Esophagus muscularis mucosa (tissue), 4 donors: ENCODE results near the gene GUCY2C. TPM values are rescaled to one million over a fixed set of nuclear protein-coding genes. Genes with fewer than 3 reads are reported as not detected.

Experiments used
- DNase-seq: peaks from one replicate; pipeline ENCODE4 v3.0.0-alpha.2; 2017; ENCODE audit errors: extremely low spot score
- H3K27ac ChIP-seq, 4 donors: fragments of 200-600 bp; sonication (generic); replicated peaks in 1 of 4; 1 replicate in 3 of 4; 2 replicates in 1 of 4; pipeline ENCODE4 v1.5.1; 2016 to 2019; ENCODE audit warnings: mild to moderate bottlenecking in 1 of 4
- H3K27me3 ChIP-seq, 4 donors: fragments of 200-600 bp; sonication (generic); one replicate each; pipeline versions ENCODE4 v1.5.1 to v1.6.0; 2016 to 2019
- H3K36me3 ChIP-seq, 4 donors: fragments of 200-600 bp; sonication (generic); one replicate each; pipeline ENCODE4 v1.5.1; 2016 to 2019
- H3K4me1 ChIP-seq, 4 donors: fragments of 200-600 bp; sonication (generic); one replicate each; pipeline ENCODE4 v1.5.1; 2016 to 2019
- H3K4me3 ChIP-seq, 4 donors: fragments of 200-600 bp; sonication (generic); 1 replicate in 2 of 4; 2 replicates in 2 of 4; pipeline ENCODE4 v1.5.1; 2016 to 2019; ENCODE audit warnings: mild to moderate bottlenecking in 4 of 4, moderate library complexity in 1 of 4
- H3K9me3 ChIP-seq, 4 donors: fragments of 200-600 bp; sonication (generic); 1 replicate in 3 of 4; 2 replicates in 1 of 4; pipeline ENCODE4 v1.5.1; 2016 to 2019
- CTCF ChIP-seq, 3 experiments: fragments of 200-600 bp in 2 of 3; fragments of 450-650 bp in 1 of 3; sonication (generic) in 2 of 3; IDR thresholded peaks; one replicate each; pipeline ENCODE4 v1.5.1; 2017 to 2019; ENCODE audit warnings: antibody characterized with exemption in 3 of 3, mild to moderate bottlenecking in 2 of 3, moderate library complexity in 1 of 3
- EP300 ChIP-seq: sonication (generic); formaldehyde crosslinking; IDR thresholded peaks from one replicate; pipeline ENCODE4 v1.6.1; 2017; ENCODE audit warnings: antibody characterized with exemption
- POLR2A ChIP-seq: fragments of 450-650 bp; IDR thresholded peaks from one replicate; pipeline ENCODE4 v1.6.1; 2017; ENCODE audit warnings: antibody characterized with exemption, moderate library complexity, mild to moderate bottlenecking, low read depth
- POLR2AphosphoS5 ChIP-seq, 2 donors: sonication (generic); formaldehyde crosslinking; IDR thresholded peaks; one replicate each; pipeline ENCODE4 v1.6.1; 2017; ENCODE audit warnings: antibody characterized with exemption in 2 of 2
- WGBS: methylation state at CpG from one replicate; pipeline ENCODE4 v1.1.5; 2018; 5-methylcytosine and 5-hydroxymethylcytosine counted together
- intact Hi-C: fragments of 100-400 bp; cut with DNase I; formaldehyde crosslinking; loops from one replicate; pipeline ENCODE4 v1.15.1; 2023
- total RNA-seq, 4 donors: library from RNA; depleted of rRNA; stranded (reverse); fragments of >200 nt; gene quantifications; one replicate each; pipeline versions ENCODE4 v1.1.0 to v1.2.1, GENCODE V29; 2016

Gene GUCY2C
- total RNA-seq, 4 donors from 2014 or later = not detected

- no peak for TF ChIP-seq EP300
- TF ChIP-seq POLR2A = no peak
- TF ChIP-seq CTCF (IDR thresholded peaks at IDR 0.05) = no peak
- no peak for TF ChIP-seq POLR2AphosphoS5 (IDR thresholded peaks at IDR 0.05)
- Histone ChIP-seq H3K27me3 (no peaks in the 10 kb centered on the region), H3K36me3 (no peaks in the 10 kb centered on the region), H3K4me3 (no peak overlapping the region), H3K9me3 (no peaks in the 10 kb centered on the region), H3K4me1 (peaks cover 0 to 5% (median 0%) of the 10 kb centered on the region in 4 donors), H3K27ac (no peak overlapping the region)
- no peak for DNase-seq
- WGBS = 85% methylated on average over 8 of the region's 8 CpGs
- intact Hi-C loops = no loop called here
Measured at GRCh38 chr12:14576896-14577295, 119.5 kb downstream of the GUCY2C start.

GRCh38 chr12:14575585-14575984 lies 120.8 kb downstream of the GUCY2C start:
- Histone ChIP-seq H3K4me1 (peaks cover 0 to 5% (median 0%) of the 10 kb centered on the region in 4 donors), H3K9me3 (no peaks in the 10 kb centered on the region), H3K36me3 (no peaks in the 10 kb centered on the region), H3K27ac (no peak overlapping the region), H3K27me3 (no peaks in the 10 kb centered on the region), H3K4me3 (no peak overlapping the region)
- TF ChIP-seq CTCF (IDR thresholded peaks at IDR 0.05) (no peak), EP300 (no peak), POLR2A (no peak), POLR2AphosphoS5 (IDR thresholded peaks at IDR 0.05) (no peak)
- 88% methylated on average over 1 of the region's 1 CpG for WGBS
- DNase-seq = no peak
- intact Hi-C loops = no loop called here

DNA sequence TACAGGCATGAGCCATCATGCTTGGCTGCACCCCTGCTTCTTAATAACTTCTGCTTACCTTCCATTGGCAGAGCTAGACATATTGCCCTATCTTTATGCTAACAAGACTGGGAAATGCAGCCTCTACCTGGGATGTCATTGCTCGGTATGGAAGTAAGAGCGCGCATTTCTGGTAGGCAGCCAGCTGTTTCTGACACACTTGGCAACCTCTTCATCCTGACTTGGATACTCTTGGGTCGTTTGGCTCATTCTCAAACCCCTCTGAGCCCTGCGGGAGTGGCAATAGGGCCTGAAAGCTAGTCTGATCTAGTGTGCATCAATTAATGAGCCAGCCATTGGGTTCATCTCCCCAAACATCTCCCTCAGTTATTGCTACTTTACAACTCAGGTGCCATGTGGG lies 123.3 kb downstream of the GUCY2C start:
- H3K4me3 ChIP-seq = no peak overlapping the region
- H3K27me3 ChIP-seq = no peaks in the 10 kb centered on the region
- H3K4me1 ChIP-seq = peaks cover 0 to 12% (median 1%) of the 10 kb centered on the region in 4 donors
- TF ChIP-seq POLR2A (no peak), EP300 (no peak), CTCF (IDR thresholded peaks at IDR 0.05) (no peak), POLR2AphosphoS5 (IDR thresholded peaks at IDR 0.05) (no peak)
- no peak for DNase-seq
- 94% methylated on average over 5 of the region's 5 CpGs for WGBS
- H3K27ac ChIP-seq = no peak overlapping the region
- H3K9me3 ChIP-seq = no peaks in the 10 kb centered on the region
- H3K36me3 ChIP-seq = no peaks in the 10 kb centered on the region
- intact Hi-C loops = no loop called here

GRCh38 chr12:14572401-14572800 lies 124.0 kb downstream of the GUCY2C start:
- TF ChIP-seq CTCF (IDR thresholded peaks at IDR 0.05) (no peak), POLR2A (no peak), POLR2AphosphoS5 (IDR thresholded peaks at IDR 0.05) (no peak), EP300 (no peak)
- DNase-seq = no peak
- 86% methylated on average over 4 of the region's 4 CpGs for WGBS
- no peak overlapping the region for H3K27ac ChIP-seq
- intact Hi-C loops = no loop called here
- no peak overlapping the region for H3K4me3 ChIP-seq
- H3K36me3 ChIP-seq = no peaks in the 10 kb centered on the region
- peaks cover 0 to 17% (median 8%) of the 10 kb centered on the region in 4 donors for H3K4me1 ChIP-seq
- H3K9me3 ChIP-seq = no peaks in the 10 kb centered on the region
- no peaks in the 10 kb centered on the region for H3K27me3 ChIP-seq

- no peaks in the 10 kb centered on the region for H3K9me3 ChIP-seq
- 98% methylated on average over 3 of the region's 3 CpGs for WGBS
- no peaks in the 10 kb centered on the region for H3K36me3 ChIP-seq
- no peak overlapping the region for H3K27ac ChIP-seq
- DNase-seq = no peak
- H3K4me1 ChIP-seq = peaks cover 0 to 23% (median 13%) of the 10 kb centered on the region in 4 donors
- TF ChIP-seq POLR2A (no peak), POLR2AphosphoS5 (IDR thresholded peaks at IDR 0.05) (no peak), EP300 (no peak), CTCF (IDR thresholded peaks at IDR 0.05) (no peak)
- H3K27me3 ChIP-seq = no peaks in the 10 kb centered on the region
- no peak overlapping the region for H3K4me3 ChIP-seq
- intact Hi-C loops = no loop called here
Measured at GRCh38 chr12:14571779-14572178, 124.6 kb downstream of the GUCY2C start.
